Measurements from ENCODE around the gene SSC5D.

The SSC5D gene

GRCh38 chr19:55539090-55539984, 51.1 kb downstream of the SSC5D start:
- no peak for DNase-seq

DNA sequence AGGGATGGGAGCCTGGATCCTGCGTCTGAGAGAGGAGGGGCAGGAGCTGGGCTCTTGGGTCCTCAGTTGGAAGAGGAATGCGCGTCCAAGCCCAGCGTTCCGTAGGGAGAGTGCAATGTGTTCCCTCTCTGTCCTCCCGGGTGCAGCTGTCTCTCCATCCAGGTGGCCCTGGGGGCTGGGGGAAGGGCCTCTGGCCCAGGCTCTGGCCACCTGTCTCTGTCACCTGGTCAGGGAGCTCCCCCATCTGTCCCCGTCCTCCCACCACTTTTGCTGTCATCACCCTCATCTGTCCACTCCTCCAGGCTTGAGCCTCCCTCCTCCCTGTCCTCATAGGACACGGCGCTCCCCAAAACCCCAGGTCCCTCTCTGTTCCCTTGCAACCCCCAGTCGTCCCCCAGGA, 52.4 kb downstream of the SSC5D start:
- no peak for DNase-seq

GRCh38 chr19:55541091-55541490, 52.9 kb downstream of the SSC5D start:
- DNase-seq, result no peak

DNA sequence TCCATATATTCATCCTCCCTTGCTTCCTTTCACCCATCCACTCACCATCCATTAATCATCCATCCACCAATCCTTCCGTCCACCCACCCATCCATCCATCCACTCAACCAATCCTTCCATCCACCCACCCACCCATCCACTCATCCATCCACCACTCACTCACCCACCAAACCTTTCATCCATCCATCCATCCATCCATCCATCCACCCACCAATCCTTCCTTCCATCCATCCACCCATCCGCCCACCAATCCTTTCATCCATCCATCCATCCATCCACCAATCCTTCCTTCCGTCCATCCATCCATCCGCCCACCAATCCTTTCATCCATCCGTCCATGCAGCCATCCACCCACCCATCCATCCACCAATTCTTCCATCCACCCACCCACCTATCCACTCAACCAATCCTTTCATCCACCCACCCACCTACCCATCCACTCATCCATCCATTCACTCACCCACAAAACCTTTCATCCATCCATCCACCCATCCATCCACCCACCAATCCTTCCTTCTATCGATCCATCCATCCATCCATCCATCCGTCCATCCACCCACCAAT, 54.1 kb downstream of the SSC5D start:
- no peak for DNase-seq

- DNase-seq, result no peak
Measured at GRCh38 chr19:55543567-55543966, 55.3 kb downstream of the SSC5D start.

GRCh38 chr19:55544014-55544413, 55.8 kb downstream of the SSC5D start:
- no peak for DNase-seq

DNA sequence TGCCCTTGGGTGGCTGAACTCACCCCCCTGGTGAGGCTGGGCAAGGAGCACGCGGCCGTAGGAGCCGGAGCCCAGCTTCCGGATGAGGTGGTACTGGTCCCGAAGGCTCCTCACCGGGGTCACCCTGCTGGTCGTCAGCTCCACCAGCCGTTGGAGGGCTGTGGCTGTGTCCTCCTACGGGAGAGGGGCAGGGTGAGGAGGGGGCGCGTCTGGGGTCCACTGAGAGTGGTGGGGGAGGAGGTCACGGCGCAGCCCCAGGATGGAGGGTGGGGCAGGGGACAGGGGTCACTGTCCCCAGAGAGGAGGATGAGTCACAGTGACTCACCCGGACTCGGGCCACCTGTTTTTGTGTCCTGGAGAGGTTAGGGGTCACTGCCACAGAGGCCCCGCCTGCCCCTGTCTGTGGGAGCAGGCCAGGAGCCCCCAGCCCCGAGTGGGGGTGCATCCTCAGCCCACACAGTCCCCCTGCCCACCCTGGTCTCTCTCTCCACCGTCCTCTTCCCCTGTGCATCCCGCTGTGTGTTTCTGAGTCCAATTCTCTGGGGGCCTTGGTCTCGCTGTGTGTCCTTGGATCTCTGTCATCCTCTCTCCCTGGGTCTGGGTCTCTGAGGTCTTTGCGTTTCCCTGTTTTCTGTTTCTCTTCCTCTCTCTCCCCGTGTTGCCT, 56.7 kb downstream of the SSC5D start:
- DNase-seq, result no peak

- DNase-seq, result no peak
Measured at GRCh38 chr19:55545443-55545842, 57.2 kb downstream of the SSC5D start, which contains the start of gene SBK3. TSS of gene SBK3 (minus strand) at chr19:55545543. CDS start at chr19:55545543, 0 bp downstream.

- DNase-seq, result no peak
Measured at GRCh38 chr19:55546011-55546410, 57.8 kb downstream of the SSC5D start.

DNA sequence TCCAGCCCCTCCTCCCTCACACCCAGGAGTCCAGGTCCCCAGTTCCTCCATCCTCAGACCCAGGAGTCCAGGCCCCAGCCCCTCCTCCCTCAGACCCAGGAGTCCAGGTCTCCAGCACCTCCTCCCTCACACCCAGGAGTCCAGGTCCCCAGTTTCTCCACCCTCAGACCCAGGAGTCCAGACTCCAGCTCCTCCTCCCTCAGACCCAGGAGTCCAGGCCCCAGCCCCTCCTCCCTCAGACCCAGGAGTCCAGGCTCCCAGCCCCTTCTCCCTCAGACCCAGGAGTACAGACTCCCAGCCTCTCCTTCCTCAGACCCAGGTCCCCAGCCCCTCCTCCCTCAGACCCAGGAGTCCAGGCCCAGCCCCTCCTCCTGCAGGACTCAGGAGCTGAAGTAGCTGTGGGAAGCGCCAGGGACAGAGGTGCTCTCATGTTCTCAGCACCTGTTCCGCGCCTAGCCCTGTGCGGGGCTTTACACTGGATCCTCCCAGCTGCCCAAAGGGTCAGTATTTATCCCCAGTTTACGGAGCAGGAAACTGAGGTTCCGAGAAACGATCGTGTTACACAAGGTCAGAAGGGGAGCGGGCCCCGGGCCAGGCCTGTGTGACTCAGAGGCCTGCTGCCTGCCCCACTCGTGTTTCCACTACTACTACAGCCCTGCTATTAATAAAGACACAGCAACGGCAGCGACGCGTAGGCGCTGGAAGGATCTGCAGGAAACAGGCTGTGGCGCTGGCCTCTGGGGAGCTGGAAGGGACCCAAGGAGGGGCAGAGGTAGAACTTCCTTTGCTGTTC, 58.8 kb downstream of the SSC5D start:
- peak; percentile 83 to 90 (median 90) for DNase-seq

GRCh38 chr19:55549500-55550320, 61.5 kb downstream of the SSC5D start:
- DNase-seq, result peak in 1 of 3 donors; percentile 53

DNA sequence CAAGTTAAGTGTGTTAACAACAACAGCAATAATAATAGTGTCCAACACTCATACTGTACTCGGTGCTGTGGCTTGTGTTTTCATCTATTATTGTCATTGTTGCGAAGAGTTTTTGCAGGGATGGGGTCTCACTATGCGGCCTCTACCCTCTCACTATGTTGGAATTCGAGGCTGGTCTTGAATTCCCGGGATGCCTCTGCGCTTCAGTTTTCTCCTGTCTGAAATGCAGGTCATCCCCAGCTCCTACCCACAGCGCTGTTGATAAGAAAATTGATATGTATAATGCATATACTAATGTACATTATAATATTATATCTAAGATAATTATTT, 62.0 kb downstream of the SSC5D start:
- DNase-seq, result no peak

GRCh38 chr19:55552206-55552605, 64.0 kb downstream of the SSC5D start:
- no peak for DNase-seq

- no peak for DNase-seq
Measured at GRCh38 chr19:55552620-55553019, 64.4 kb downstream of the SSC5D start.

DNA sequence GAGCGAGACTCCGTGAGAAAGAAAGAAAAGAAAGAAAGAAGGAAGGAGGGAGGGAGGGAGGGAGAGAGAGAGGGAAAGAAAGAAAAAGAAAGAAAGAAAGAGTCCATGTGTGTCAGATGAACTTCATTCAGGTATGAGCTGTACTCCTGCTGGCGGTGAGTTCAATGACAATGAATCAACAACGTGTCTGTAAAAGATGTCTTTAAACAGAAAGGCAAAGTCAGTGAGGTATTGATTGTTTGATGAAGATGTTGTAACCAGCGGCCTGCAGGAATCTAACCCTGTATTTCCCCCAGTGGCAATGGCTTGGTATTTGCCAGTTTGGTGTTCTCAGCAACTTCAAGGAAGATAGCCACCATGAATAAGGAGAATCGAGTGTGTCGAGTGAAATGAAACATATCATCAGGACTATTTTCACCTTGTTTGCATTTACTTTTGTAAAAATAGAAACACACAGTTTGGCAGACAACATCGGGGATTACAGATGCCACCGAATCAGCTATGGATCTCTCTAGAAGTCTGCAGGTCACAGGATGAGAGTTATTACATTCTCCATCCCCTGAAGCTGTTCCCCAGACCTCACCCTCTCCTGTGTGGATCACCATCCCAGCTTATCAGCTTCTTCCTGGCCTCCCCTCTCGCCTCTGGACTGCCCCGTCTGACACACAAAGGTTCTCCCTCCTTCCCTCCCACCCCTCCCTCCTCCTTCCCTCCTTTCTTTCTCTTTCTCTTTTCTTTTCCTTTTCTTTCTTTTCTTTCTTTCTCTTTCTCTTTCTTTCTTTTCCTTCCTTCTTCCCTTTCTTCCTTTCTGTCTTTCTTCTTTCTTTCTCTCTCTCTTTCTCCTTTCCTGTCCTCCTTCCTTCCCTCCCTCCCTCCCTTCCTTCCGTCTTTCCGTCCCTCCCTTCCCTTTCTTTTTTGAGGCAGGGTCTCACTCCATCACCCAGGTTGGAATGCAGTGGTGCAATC, 65.3 kb downstream of the SSC5D start:
- DNase-seq, result no peak

GRCh38 chr19:55554302-55554701, 66.1 kb downstream of the SSC5D start:
- no peak for DNase-seq

GRCh38 chr19:55554741-55555152, 66.5 kb downstream of the SSC5D start:
- no peak for DNase-seq

- no peak for DNase-seq
Measured at GRCh38 chr19:55559684-55560083, 71.4 kb downstream of the SSC5D start.

DNA sequence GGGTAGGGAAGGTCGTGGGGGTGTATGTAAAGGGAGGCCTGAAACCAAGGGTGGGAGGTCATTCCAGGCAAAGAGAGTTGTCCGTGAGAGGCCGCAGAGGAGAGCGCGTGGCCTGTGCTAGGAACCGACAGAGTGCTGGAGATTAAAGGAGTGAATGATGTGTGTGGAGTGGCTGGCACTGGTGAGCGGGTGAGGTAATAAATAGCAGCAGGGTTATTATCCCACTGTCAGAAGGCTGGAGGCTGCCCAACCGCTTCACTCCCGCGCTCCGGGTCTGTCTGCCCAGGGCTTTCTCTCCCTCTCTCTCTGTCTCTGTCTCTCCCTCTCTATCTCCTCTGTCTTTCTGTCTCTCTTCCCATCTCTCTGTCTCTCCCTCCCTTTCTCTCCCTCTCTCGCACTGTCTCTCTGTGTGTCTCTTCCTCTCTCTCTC, 75.0 kb downstream of the SSC5D start:
- no peak for DNase-seq

GRCh38 chr19:55566823-55567222, 78.6 kb downstream of the SSC5D start:
- DNase-seq, result no peak
